Measurements from ENCODE around the gene GCGR. TPM values are rescaled to one million over a fixed set of nuclear protein-coding genes. Genes with fewer than 3 reads are reported as not detected.

Gene GCGR
- total and polyA plus RNA-seq, 2 of the 13 experiments (the other 11 are each of a cell fraction or from before 2014, with no cell fraction given) = 0.04 to 0.13 TPM

DNA sequence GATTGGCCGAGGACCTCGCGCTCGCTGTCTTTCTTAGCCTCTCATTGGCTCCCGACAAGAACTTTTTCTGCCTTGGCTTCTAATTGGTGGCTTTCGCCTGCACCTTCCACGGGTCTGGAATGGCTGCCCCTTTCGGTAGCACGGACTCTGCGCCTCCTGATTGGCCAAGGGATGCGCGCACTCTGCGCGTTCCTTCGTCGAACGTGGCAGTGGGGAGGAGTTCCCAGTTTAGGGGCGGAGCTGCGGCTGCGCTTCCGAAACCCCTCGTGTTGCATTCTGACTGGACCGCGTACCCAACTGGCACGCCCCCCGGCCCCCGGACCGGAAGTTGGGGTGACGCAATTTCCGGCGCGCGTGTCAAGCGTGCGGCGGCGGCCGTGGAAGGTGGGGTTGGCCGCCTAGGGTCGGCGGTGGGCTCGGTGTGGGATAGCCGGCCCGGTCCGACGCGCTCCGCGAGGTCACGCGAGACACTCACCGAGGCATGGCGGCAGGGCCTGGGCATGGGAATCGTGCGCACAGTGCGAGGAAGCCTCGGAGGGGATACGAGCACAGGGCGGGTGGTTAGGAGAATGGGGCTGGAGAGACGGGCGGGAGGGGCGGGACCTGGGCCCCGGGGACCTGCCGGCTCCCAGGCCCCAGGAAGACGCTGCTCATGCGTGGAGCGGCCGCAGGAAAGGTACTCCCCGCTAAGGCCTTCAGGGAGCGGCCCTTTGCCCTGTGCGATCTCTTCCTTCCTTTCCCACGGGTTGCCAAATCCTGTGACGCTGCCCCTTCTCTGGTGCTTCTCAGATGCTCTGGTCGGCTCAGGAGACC lies 57.0 kb downstream of the GCGR start (continued):
- TF ChIP-seq ZNF616 (CRISPR knock-in tag; IDR thresholded peaks at IDR 0.05; ENCODE audit: low read depth) = peak; percentile 63; the same call in 1 of the 2 replicates
- TF ChIP-seq SRSF9 (IDR thresholded peaks at IDR 0.05; ENCODE audit: borderline replicate concordance, insufficient read depth, low read depth, low read length, poor library complexity, severe bottlenecking) = no peak
- TF ChIP-seq, protein P1, sequence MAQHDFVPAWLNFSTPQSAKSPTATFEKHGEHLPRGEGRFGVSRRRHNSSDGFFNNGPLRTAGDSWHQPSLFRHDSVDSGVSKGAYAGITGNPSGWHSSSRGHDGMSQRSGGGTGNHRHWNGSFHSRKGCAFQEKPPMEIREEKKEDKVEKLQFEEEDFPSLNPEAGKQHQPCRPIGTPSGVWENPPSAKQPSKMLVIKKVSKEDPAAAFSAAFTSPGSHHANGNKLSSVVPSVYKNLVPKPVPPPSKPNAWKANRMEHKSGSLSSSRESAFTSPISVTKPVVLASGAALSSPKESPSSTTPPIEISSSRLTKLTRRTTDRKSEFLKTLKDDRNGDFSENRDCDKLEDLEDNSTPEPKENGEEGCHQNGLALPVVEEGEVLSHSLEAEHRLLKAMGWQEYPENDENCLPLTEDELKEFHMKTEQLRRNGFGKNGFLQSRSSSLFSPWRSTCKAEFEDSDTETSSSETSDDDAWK (CRISPR knock-in tag; IDR thresholded peaks at IDR 0.05) = no peak
- peak; percentile 64; the same call in 1 of the 2 replicates for TF ChIP-seq ZNF713 (CRISPR knock-in tag; IDR thresholded peaks at IDR 0.05)
- TF ChIP-seq SP1 (IDR thresholded peaks at IDR 0.05) = peak; percentile 56
- TF ChIP-seq SP1 (CRISPR knock-in tag; IDR thresholded peaks at IDR 0.05) = peak; percentile 94
- TF ChIP-seq, protein P2, sequence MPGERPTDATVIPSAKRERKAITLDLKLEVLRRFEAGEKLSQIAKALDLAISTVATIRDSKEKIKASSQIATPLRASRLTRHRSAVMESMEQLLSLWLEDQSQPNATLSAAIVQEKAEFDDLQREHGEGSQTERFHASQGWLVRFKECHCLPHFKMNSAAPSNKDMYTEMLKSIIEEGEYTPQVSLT (CRISPR knock-in tag; IDR thresholded peaks at IDR 0.05; ENCODE audit: borderline replicate concordance, low read depth) = no peak
- TF ChIP-seq, protein P3, sequence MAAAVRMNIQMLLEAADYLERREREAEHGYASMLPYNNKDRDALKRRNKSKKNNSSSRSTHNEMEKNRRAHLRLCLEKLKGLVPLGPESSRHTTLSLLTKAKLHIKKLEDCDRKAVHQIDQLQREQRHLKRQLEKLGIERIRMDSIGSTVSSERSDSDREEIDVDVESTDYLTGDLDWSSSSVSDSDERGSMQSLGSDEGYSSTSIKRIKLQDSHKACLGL (CRISPR knock-in tag; IDR thresholded peaks at IDR 0.05) = peak; percentile 99
- no peak for TF ChIP-seq PAF1 (CRISPR knock-in tag; IDR thresholded peaks at IDR 0.05)
- TF ChIP-seq RELA (CRISPR knock-in tag; IDR thresholded peaks at IDR 0.05) = peak; percentile 47; the same call in 1 of the 2 replicates
- TF ChIP-seq PAX8 (CRISPR knock-in tag; IDR thresholded peaks at IDR 0.05; ENCODE audit: borderline replicate concordance) = no peak
- 0 out of 2 replicates have a peak, but pooled peaks have one; percentile 55 for TF ChIP-seq ZNF234 (CRISPR knock-in tag; conservative IDR thresholded peaks at IDR 0.05)
- no peak for TF ChIP-seq ZFAT (CRISPR knock-in tag; conservative IDR thresholded peaks at IDR 0.05)
- TF ChIP-seq SRSF1 (optimal IDR thresholded peaks at IDR 0.05; ENCODE audit: low read depth, low read length) = peak; percentile 41
- TF ChIP-seq NFIB (CRISPR knock-in tag; IDR thresholded peaks at IDR 0.05; ENCODE audit: borderline replicate concordance) = no peak
- no peak for TF ChIP-seq ZNF382 (CRISPR knock-in tag; IDR thresholded peaks at IDR 0.05; ENCODE audit: borderline replicate concordance)
- no peak for TF ChIP-seq LCORL (IDR thresholded peaks at IDR 0.05)
- no peak for TF ChIP-seq LCORL (CRISPR knock-in tag; IDR thresholded peaks at IDR 0.05)
- TF ChIP-seq ZSCAN12 (CRISPR knock-in tag; IDR thresholded peaks at IDR 0.05) = no peak; the same call in 1 of the 2 replicates
- TF ChIP-seq MTF1 (CRISPR knock-in tag; IDR thresholded peaks at IDR 0.05) = no peak
- TF ChIP-seq ZNF749 (CRISPR knock-in tag; IDR thresholded peaks at IDR 0.05; ENCODE audit: borderline replicate concordance) = no peak; the same call in 1 of the 2 replicates
- no peak for TF ChIP-seq ZNF615 (CRISPR knock-in tag; IDR thresholded peaks at IDR 0.05; ENCODE audit: borderline replicate concordance)
- TF ChIP-seq, protein P4, sequence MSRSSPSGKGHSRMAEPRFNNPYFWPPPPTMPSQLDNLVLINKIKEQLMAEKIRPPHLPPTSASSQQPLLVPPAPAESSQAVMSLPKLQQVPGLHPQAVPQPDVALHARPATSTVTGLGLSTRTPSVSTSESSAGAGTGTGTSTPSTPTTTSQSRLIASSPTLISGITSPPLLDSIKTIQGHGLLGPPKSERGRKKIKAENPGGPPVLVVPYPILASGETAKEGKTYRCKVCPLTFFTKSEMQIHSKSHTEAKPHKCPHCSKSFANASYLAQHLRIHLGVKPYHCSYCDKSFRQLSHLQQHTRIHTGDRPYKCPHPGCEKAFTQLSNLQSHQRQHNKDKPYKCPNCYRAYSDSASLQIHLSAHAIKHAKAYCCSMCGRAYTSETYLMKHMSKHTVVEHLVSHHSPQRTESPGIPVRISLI (CRISPR knock-in tag; IDR thresholded peaks at IDR 0.05; ENCODE audit: borderline replicate concordance) = peak; percentile 74; the same call in 1 of the 2 replicates
- peak; percentile 92 for TF ChIP-seq TP53 (CRISPR knock-in tag; conservative IDR thresholded peaks at IDR 0.05)
- peak; percentile 57; the same call in 1 of the 2 replicates for TF ChIP-seq ZNF761 (CRISPR knock-in tag; conservative IDR thresholded peaks at IDR 0.05)
- TF ChIP-seq TBX2 (CRISPR knock-in tag; IDR thresholded peaks at IDR 0.05; ENCODE audit: borderline replicate concordance) = peak; percentile 82
- TF ChIP-seq ZNF83 (CRISPR knock-in tag; IDR thresholded peaks at IDR 0.05; ENCODE audit: borderline replicate concordance) = no peak; the same call in 1 of the 2 replicates
- TF ChIP-seq ZNF644 (CRISPR knock-in tag; IDR thresholded peaks at IDR 0.05; ENCODE audit: low read depth) = no peak
- peak; percentile 94 for TF ChIP-seq POLR2AphosphoS5 (IDR thresholded peaks at IDR 0.05; ENCODE audit: low read depth, low read length)

All from HepG2 (cell line).